Measurements from ENCODE around the gene LYPD8.

- TF ChIP-seq CTCF (conservative IDR thresholded peaks at IDR 0.05; ENCODE audit: low read depth, low read length) (no peak), EZH2phosphoT487 (IDR thresholded peaks at IDR 0.05; ENCODE audit: borderline replicate concordance, low read length) (no peak)
These were observed 19.9 kb upstream of the LYPD8 start for GRCh38 chr1:248775441-248775840.

Data from PC-3 (cell line).